Body of pancreas (tissue), 4 donors: ENCODE data around the gene ZNF789.
A peak's percentile ranks its signal among the peaks of the same experiment; 100 is the strongest.

Experiments
- POLR2A ChIP-seq, 3 donors: fragments of 450-650 bp; IDR thresholded peaks; one replicate each; pipeline ENCODE4 v1.6.1; 2016; ENCODE audit warnings: antibody characterized with exemption in 3 of 3, mild to moderate bottlenecking in 2 of 3
- TF ChIP-seq, protein P1 (sequence below), 7 experiments: fragments of 450-650 bp in 4 of 7; fragments of 200-600 bp in 3 of 7; sonication (generic) in 3 of 7; IDR thresholded peaks; one replicate each; pipeline ENCODE4 v1.5.1; 2016 to 2019; ENCODE audit warnings: antibody characterized with exemption in 7 of 7

DNA sequence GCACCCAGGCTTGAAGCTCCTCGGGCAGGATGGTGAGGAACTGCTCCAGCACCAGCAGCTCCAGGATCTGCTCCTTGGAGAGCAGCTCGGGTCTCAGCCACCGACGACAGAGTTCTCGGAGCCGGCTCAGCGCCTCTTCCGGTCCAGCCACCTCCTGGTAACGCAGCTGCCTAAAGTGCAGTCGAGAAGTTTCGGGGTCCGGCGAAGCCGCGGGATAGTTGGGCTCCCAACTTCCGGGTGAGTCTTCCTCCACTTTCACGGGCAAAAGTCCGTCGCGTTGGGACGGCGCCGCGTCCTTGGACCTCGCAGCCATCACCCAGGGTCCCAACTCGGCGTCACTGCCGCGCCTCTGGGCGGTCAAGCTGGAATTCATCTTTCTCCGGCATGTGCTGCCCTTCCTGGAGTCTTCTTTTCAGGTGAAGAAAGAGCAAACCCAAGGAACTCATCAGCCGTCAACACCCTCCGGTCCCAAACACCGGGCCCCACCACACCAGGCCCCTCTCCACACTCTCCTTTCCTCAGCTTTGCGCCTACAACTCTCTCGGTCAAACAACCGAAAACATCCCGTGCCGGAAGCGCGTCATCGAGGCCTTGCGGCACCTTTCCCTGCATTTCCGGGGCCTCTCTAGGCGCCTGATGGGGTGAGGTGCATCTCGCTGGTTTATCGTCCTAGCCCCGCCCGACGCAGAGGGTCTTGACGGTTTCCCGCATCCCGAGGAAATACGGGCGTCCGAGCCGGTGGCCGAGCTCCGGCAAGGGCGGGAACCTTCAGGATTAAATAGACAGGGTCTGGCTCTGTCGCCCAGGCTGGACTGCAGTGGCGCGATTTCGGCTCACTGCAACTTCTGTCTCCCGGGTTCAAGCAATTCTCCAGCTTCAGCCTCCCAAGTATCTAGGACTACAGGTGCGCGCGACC, 27.3 kb downstream of the ZNF789 start, which contains the start of gene ZNF394:
- peak; percentile 42 to 86 (median 86) for TF ChIP-seq POLR2A (IDR thresholded peaks at IDR 0.05)
- TF ChIP-seq, protein P1, sequence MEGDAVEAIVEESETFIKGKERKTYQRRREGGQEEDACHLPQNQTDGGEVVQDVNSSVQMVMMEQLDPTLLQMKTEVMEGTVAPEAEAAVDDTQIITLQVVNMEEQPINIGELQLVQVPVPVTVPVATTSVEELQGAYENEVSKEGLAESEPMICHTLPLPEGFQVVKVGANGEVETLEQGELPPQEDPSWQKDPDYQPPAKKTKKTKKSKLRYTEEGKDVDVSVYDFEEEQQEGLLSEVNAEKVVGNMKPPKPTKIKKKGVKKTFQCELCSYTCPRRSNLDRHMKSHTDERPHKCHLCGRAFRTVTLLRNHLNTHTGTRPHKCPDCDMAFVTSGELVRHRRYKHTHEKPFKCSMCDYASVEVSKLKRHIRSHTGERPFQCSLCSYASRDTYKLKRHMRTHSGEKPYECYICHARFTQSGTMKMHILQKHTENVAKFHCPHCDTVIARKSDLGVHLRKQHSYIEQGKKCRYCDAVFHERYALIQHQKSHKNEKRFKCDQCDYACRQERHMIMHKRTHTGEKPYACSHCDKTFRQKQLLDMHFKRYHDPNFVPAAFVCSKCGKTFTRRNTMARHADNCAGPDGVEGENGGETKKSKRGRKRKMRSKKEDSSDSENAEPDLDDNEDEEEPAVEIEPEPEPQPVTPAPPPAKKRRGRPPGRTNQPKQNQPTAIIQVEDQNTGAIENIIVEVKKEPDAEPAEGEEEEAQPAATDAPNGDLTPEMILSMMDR (IDR thresholded peaks at IDR 0.05), result peak in 1 of 7 experiments; percentile 1
